Left lung (tissue), 10 donors: ENCODE data around the gene CIRBP. TPM values are rescaled to one million over a fixed set of nuclear protein-coding genes. Genes with fewer than 3 reads are reported as not detected.
"Not testable (repeated sequence)": the region's sequence is repeated elsewhere in the genome, so short reads cannot be mapped to it uniquely, and the experiment has no call there.

Experiments used
- ATAC-seq: fragments of 200-7000 bp; cut with Tn5 transposase; one replicate; pipeline ENCODE4 v1.9.1; 2020; ENCODE audit warnings: moderate library complexity
- DNase-seq, 4 donors: peaks; one replicate each; pipeline ENCODE4 v3.0.0-alpha.2; 2013 to 2020
- H3K27ac ChIP-seq, 2 donors: fragments of 200-600 bp; sonication (generic) in 1 of 2; one replicate each; pipeline versions ENCODE4 v1.5.0 to v1.8.0; 2020 to 2021
- H3K27me3 ChIP-seq, 2 donors: fragments of 200-600 bp; sonication (generic) in 1 of 2; one replicate each; pipeline versions ENCODE4 v1.5.0 to v1.8.0; 2020 to 2021
- H3K36me3 ChIP-seq, 2 donors: fragments of 200-600 bp; sonication (generic) in 1 of 2; one replicate each; pipeline versions ENCODE4 v1.5.0 to v1.8.0; 2020 to 2021
- H3K4me1 ChIP-seq, 2 donors: fragments of 200-600 bp; one replicate each; pipeline ENCODE4 v1.8.0; 2021
- H3K4me3 ChIP-seq, 2 donors: fragments of 200-600 bp; sonication (generic) in 1 of 2; one replicate each; pipeline versions ENCODE4 v1.5.0 to v1.8.0; 2020 to 2021; ENCODE audit warnings: mild to moderate bottlenecking in 1 of 2
- H3K9me3 ChIP-seq, 2 donors: fragments of 200-600 bp; sonication (generic) in 1 of 2; one replicate each; pipeline versions ENCODE4 v1.5.0 to v1.8.0; 2020 to 2021
- CTCF ChIP-seq, 2 donors: fragments of 200-600 bp; sonication (generic) in 1 of 2; IDR thresholded peaks; one replicate each; pipeline versions ENCODE4 v1.5.0 to v1.8.0; 2021; ENCODE audit warnings: antibody characterized with exemption in 2 of 2
- intact Hi-C, 2 donors: fragments of 100-400 bp; cut with DNase I; formaldehyde crosslinking; loops; one replicate each; pipeline versions ENCODE4 v1.11.2 to v1.14.2; 2022
- polyA plus RNA-seq, 6 donors: library from polyadenylated mRNA; unstranded; fragments of 120-200 nt; gene quantifications; one replicate each; pipeline ENCODE4 v1.2.1, GENCODE V29; 2013; ENCODE audit not compliant: insufficient read length in 6 of 6
- total RNA-seq, 2 donors: library from RNA; stranded (reverse); fragmentation: NEBNext Ultra II Directional; extraction: Animal tissue kit (Norgen Biotek cat#: 25700); gene quantifications; one replicate each; pipeline ENCODE4 v1.2.1, GENCODE V29; 2021
- donor health status: DM: no; HTN: yes; CAD: no.
- donor health status: DM: no; HTN: no; CAD: no.

Gene CIRBP
- total and polyA plus RNA-seq, 8 donors, result 220 to 1,079 (median 949) TPM

DNA sequence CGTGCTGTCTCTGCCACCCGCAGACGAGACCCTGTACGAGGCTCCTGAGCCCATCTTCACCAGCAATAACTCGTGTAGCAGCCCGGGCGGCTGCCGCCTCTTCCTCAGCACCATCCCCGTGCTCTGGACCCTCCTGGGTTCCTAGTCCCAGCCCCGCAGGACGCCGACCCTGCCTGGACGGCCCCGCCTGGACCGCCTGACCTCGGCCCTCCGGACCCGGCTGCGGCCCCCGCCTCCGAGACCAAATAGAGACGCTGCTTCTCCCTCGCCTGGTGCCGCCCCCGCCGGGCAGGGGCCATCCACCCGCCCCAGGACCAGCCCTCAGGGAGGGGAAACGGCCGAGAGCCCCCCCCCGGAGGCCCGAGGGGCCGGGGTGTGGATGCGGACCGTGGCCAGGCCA lies 30.7 kb downstream of the CIRBP start:
- intact Hi-C loops, result no loop called here
- no peak for TF ChIP-seq CTCF (IDR thresholded peaks at IDR 0.05)
- no peak overlapping the region for H3K4me3 ChIP-seq
- DNase-seq (no peak), ATAC-seq (no peak)
- no peaks in the 10 kb centered on the region for H3K9me3 ChIP-seq
- H3K4me1 ChIP-seq, result peaks cover 3 to 4% of the 10 kb centered on the region in 2 donors
- H3K36me3 ChIP-seq, result no peaks in the 10 kb centered on the region
- no peak overlapping the region for H3K27ac ChIP-seq
- peaks cover 8 to 61% of the 10 kb centered on the region in 2 donors for H3K27me3 ChIP-seq

DNA sequence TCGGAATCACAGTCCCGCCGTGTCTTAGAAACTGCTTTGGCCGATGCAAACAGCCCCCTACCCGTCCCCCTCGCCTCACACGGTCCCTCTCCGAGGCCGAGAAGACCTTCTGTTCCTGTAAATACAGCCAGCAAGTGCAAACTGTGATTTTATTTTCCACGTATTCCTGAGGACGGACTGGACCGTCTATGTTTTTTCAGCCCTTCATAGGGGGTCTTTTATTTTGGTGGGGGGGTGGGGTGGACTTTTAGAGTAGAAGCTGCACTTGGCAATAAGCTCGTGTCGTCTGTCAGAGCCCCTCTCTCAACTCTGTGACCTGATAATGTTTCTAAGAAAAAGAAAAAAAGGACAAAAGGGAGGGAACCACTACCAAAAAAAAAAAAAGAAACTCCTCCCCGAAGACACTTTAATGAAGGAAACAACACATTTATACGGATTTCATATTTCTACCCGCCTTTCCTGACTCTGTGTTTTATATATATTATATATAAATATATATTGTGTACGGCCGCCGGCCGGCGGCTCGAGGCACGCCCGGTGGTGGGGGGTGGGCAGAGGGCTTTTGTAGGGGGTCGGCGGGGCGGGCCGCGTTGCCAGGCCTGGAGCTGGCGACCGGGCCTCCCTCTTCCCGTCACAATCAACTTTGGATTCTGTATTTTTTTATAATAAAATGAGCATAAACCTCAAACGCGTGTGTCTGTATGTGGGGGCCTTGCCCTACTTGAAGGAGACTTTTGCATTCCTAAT lies 31.8 kb downstream of the CIRBP start:
- Histone ChIP-seq H3K27me3 (peaks cover 0 to 50% of the 10 kb centered on the region in 2 donors), H3K27ac (no peak overlapping the region), H3K4me3 (no peak overlapping the region), H3K4me1 (no peaks in the 10 kb centered on the region), H3K9me3 (no peaks in the 10 kb centered on the region), H3K36me3 (no peaks in the 10 kb centered on the region)
- ATAC-seq (no peak), DNase-seq (no peak)
- intact Hi-C loops, result no loop called here
- no peak for TF ChIP-seq CTCF (IDR thresholded peaks at IDR 0.05)

DNA sequence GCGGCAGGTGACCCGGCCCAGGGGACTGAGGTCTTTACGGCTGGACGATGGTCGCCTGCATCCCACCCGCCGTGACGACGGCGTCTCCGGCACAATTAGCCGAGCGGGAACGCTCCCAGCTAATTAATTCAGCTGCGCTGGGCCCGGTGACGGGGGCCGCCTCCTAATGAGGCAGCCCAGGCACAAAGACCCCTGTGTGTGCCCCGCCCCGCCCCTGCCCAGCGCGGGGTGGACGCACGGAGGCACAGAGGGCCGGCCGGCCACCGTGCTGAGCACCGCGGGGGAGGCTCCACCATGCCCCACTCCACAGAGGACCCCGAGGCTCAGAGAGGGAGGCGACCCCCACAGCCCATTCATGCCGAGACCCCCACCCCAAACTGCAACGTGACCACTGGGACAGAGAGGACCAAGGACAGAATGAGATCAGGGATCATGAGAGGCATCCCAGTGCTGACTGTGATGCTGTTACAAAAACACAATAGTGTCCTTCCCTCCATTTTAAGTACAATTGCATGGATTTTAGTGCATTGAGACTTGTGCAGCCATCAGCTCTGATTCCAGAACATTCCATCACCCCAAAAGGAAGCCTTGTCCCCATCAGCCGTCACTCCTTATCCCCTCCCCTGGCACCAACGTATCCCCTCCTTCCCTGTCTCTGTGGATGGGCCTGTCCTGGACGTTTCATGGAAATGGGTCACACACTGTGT lies 33.6 kb downstream of the CIRBP start:
- H3K36me3 ChIP-seq, result no peaks in the 10 kb centered on the region
- H3K4me1 ChIP-seq, result no peaks in the 10 kb centered on the region
- H3K4me3 ChIP-seq, result no peak overlapping the region
- no peak overlapping the region for H3K27ac ChIP-seq
- ATAC-seq, result no peak
- no peak for DNase-seq
- no peaks in the 10 kb centered on the region for H3K9me3 ChIP-seq
- intact Hi-C loops, result no loop called here
- TF ChIP-seq CTCF (IDR thresholded peaks at IDR 0.05), result no peak
- H3K27me3 ChIP-seq, result peaks cover 0 to 38% of the 10 kb centered on the region in 2 donors

DNA sequence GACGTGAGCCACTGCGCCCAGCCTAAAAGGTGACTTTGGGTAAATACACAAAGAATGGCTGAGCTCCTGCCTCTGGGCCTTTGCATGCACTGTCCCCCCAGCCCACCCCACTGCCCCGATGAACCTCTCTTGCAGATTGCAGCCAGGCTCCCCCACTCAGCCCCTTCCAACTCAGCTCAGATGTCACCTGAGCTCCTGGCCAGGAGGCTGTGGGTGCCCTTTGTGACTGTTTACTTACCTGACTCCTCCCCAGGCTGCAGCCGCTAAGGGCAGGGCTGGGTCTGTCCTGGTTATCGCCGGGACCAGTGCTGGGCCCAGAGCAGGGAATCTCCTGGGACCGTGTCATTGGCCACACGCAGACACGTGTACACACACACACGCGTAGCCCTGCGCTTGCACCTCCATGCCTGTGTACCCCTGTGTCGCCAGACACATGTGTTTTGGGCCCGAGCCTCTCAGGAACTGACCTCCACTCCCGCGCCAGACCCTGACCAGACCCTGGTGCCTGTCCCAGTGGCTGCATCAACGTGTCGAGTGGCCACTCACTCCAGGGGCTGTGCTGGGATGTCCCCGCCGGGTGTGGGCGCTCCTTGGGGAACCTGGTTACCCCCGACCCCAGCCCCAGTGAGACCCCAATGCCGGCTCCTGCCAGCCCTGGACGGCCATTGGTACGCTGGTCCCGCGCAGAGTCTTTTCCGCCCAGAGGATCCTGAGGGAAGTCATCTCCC lies 35.2 kb downstream of the CIRBP start:
- no peak for ATAC-seq

DNA sequence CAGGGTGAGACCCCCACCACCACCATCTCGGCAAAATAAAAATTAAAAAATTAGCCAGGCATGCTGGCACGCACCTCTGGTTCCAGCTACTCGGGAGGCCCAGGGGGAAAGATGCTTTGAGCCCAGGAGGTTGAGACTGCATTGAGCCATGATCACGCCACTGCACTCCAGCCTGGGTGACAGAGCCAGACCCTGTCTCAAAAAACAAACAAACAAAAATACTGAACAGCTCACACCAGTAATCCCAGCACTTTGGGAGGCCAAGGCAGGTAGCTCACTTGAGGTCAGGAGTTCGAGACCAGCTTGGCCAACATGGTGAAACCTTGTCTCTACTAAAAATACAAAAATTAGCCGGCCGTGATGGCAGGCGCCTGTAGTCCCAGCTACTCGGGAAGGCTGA lies 36.2 kb downstream of the CIRBP start:
- ATAC-seq, intact Hi-C loops, H3K9me3 ChIP-seq, DNase-seq, H3K4me3 ChIP-seq, H3K4me1 ChIP-seq, H3K27ac ChIP-seq, H3K36me3 ChIP-seq: not testable (repeated sequence)
- H3K27me3 ChIP-seq, result peaks cover 0 to 36% of the 10 kb centered on the region in 2 donors

More for the DNA sequence above, 35.2 kb downstream of the CIRBP start:
- intact Hi-C loops, result no loop called here
- no peak overlapping the region for H3K27ac ChIP-seq
- no peak overlapping the region for H3K4me3 ChIP-seq
- no peaks in the 10 kb centered on the region for H3K9me3 ChIP-seq
- no peaks in the 10 kb centered on the region for H3K4me1 ChIP-seq
- no peak for TF ChIP-seq CTCF (IDR thresholded peaks at IDR 0.05)
- H3K36me3 ChIP-seq, result no peaks in the 10 kb centered on the region
- DNase-seq, result no peak
- H3K27me3 ChIP-seq, result peaks cover 0 to 36% of the 10 kb centered on the region in 2 donors
